ENCODE results near the gene KIF6. TPM values are rescaled to one million over a fixed set of nuclear protein-coding genes. Genes with fewer than 3 reads are reported as not detected.

The KIF6 gene
- total and polyA plus RNA-seq, 11 donors: 0.06 to 0.77 (median 0.48) TPM

- Histone ChIP-seq H3K4me1 (peaks cover 0 to 36% (median 17%) of the 10 kb centered on the region in 12 donors), H3K27ac (peak overlapping the region in 1 of 12 donors; percentile 19), H3K36me3 (no peaks in the 10 kb centered on the region), H3K27me3 (peaks cover 0 to 5% (median 0%) of the 10 kb centered on the region in 9 donors), H3K4me3 (no peak overlapping the region), H3K9me3 (no peaks in the 10 kb centered on the region)
- 34 to 54% (median 41%) methylated on average over 10 of the region's 10 CpGs for WGBS, 4 donors
- intact Hi-C loops (cut with DNase I): loop anchor here in 1 of 10 donors (10.0 kb wide), 1 partner anchor 1685 kb away; no protein-coding TSS in a partner anchor
- DNase-seq: peak in 2 of 5 donors; percentile 27 to 40
- TF ChIP-seq CTCF (IDR thresholded peaks at IDR 0.05): no peak
- no peak for TF ChIP-seq POLR2A (IDR thresholded peaks at IDR 0.05)
- ATAC-seq: peak; percentile 47 to 73 (median 63)
These were observed 385.2 kb downstream of the KIF6 start for GRCh38 chr6:39339868-39340550.

- intact Hi-C loops (cut with DNase I): no loop called here
- ATAC-seq (no peak), DNase-seq (no peak)
- 52 to 58% (median 58%) methylated on average over 9 of the region's 9 CpGs for WGBS, 4 donors
- Histone ChIP-seq H3K27me3 (peaks cover 0 to 5% (median 0%) of the 10 kb centered on the region in 9 donors), H3K4me1 (peaks cover 0 to 36% (median 17%) of the 10 kb centered on the region in 12 donors), H3K4me3 (no peak overlapping the region), H3K36me3 (no peaks in the 10 kb centered on the region), H3K9me3 (no peaks in the 10 kb centered on the region), H3K27ac (peak overlapping the region in 1 of 12 donors; percentile 19)
- TF ChIP-seq CTCF (IDR thresholded peaks at IDR 0.05): no peak
- no peak for TF ChIP-seq POLR2A (IDR thresholded peaks at IDR 0.05)
These were observed 385.9 kb downstream of the KIF6 start for GRCh38 chr6:39339096-39339867.

- WGBS, 4 donors: 72 to 81% (median 74%) methylated on average over 5 of the region's 5 CpGs
- no peaks in the 10 kb centered on the region for H3K9me3 ChIP-seq
- peaks cover 0 to 36% (median 16%) of the 10 kb centered on the region in 12 donors for H3K4me1 ChIP-seq
- ATAC-seq (no peak), DNase-seq (peak in 1 of 5 donors; percentile 7)
- no peaks in the 10 kb centered on the region for H3K36me3 ChIP-seq
- H3K27me3 ChIP-seq: peaks cover 0 to 5% (median 0%) of the 10 kb centered on the region in 9 donors
- TF ChIP-seq CTCF (IDR thresholded peaks at IDR 0.05) (no peak), POLR2A (IDR thresholded peaks at IDR 0.05) (no peak)
- intact Hi-C loops (cut with DNase I): no loop called here
- no peak overlapping the region for H3K4me3 ChIP-seq
- no peak overlapping the region for H3K27ac ChIP-seq
These were observed 386.8 kb downstream of the KIF6 start for GRCh38 chr6:39338397-39338796.
